Skeletal muscle tissue (tissue), 4 donors: Measurements from ENCODE around the gene ZFYVE9. TPM values are rescaled to one million over a fixed set of nuclear protein-coding genes. Genes with fewer than 3 reads are reported as not detected.
"Not testable (repeated sequence)": the region's sequence is repeated elsewhere in the genome, so short reads cannot be mapped to it uniquely, and the experiment has no call there.

Experiments
- H3K27ac ChIP-seq: one replicate; pipeline ENCODE4 v1.7.0; 2013; ENCODE audit warnings: mild to moderate bottlenecking, low read depth, low read length, inconsistent platforms
- H3K27me3 ChIP-seq, 3 donors: one replicate each; pipeline ENCODE4 v1.7.0; 2013; ENCODE audit warnings: low read length in 3 of 3; ENCODE audit not compliant: control insufficient read depth in 3 of 3, insufficient read depth in 3 of 3
- H3K36me3 ChIP-seq, 3 donors: one replicate each; pipeline ENCODE4 v1.7.0; 2013; ENCODE audit warnings: low read length in 3 of 3; ENCODE audit not compliant: control insufficient read depth in 3 of 3, insufficient read depth in 3 of 3
- H3K4me1 ChIP-seq, 3 donors: one replicate each; pipeline ENCODE4 v1.7.0; 2013; ENCODE audit warnings: low read length in 3 of 3, mild to moderate bottlenecking in 3 of 3; ENCODE audit not compliant: control insufficient read depth in 3 of 3, insufficient read depth in 3 of 3
- H3K4me3 ChIP-seq, 3 donors: one replicate each; pipeline ENCODE4 v1.7.0; 2013; ENCODE audit warnings: low read length in 3 of 3
- H3K9ac ChIP-seq, 3 donors: one replicate each; pipeline ENCODE4 v1.7.0; 2013; ENCODE audit warnings: low read length in 3 of 3, mild to moderate bottlenecking in 3 of 3, moderate library complexity in 2 of 3, low read depth in 1 of 3
- H3K9me3 ChIP-seq, 3 donors: one replicate each; pipeline ENCODE4 v1.7.0; 2013; ENCODE audit warnings: low read length in 3 of 3; ENCODE audit not compliant: control insufficient read depth in 3 of 3
- total RNA-seq: library from RNA; depleted of rRNA; stranded (reverse); fragments of >200 nt; gene quantifications from one replicate; pipeline ENCODE4 v1.2.3, GENCODE V29; 2014
- donor health status: Osteomylitis.

ZFYVE9 gene
- total RNA-seq, 1 donor from 2014 or later = 33.9 TPM

GRCh38 chr1:52164604-52165003 lies 22.7 kb downstream of the ZFYVE9 start:
- Histone ChIP-seq H3K4me1 (peaks cover 4 to 16% (median 7%) of the 10 kb centered on the region in 3 donors), H3K27ac (no peak overlapping the region), H3K9ac (no peak overlapping the region), H3K4me3 (no peak overlapping the region), H3K27me3 (no peaks in the 10 kb centered on the region), H3K9me3 (no peaks in the 10 kb centered on the region), H3K36me3 (no peaks in the 10 kb centered on the region)

- no peak overlapping the region for H3K27ac ChIP-seq
These were observed 25.3 kb downstream of the ZFYVE9 start for GRCh38 chr1:52166996-52167753.

GRCh38 chr1:52168373-52169080 lies 26.6 kb downstream of the ZFYVE9 start:
- no peaks in the 10 kb centered on the region for H3K36me3 ChIP-seq
- H3K27ac ChIP-seq = no peak overlapping the region
- peaks cover 4 to 16% (median 7%) of the 10 kb centered on the region in 3 donors for H3K4me1 ChIP-seq
- no peaks in the 10 kb centered on the region for H3K27me3 ChIP-seq
- no peak overlapping the region for H3K9ac ChIP-seq
- no peak overlapping the region for H3K4me3 ChIP-seq
- no peaks in the 10 kb centered on the region for H3K9me3 ChIP-seq

More at GRCh38 chr1:52166996-52167753, 25.3 kb downstream of the ZFYVE9 start:
- H3K4me1 ChIP-seq = peaks cover 4 to 16% (median 7%) of the 10 kb centered on the region in 3 donors
- no peaks in the 10 kb centered on the region for H3K27me3 ChIP-seq
- H3K9ac ChIP-seq = no peak overlapping the region
- no peaks in the 10 kb centered on the region for H3K9me3 ChIP-seq
- H3K36me3 ChIP-seq = no peaks in the 10 kb centered on the region
- no peak overlapping the region for H3K4me3 ChIP-seq

GRCh38 chr1:52171149-52171548 lies 29.3 kb downstream of the ZFYVE9 start:
- H3K27me3 ChIP-seq, H3K9me3 ChIP-seq, H3K9ac ChIP-seq, H3K27ac ChIP-seq, H3K36me3 ChIP-seq, H3K4me3 ChIP-seq: not testable (repeated sequence)
- H3K4me1 ChIP-seq = peaks cover 4 to 10% (median 7%) of the 10 kb centered on the region in 3 donors

- Histone ChIP-seq H3K36me3 (no peaks in the 10 kb centered on the region), H3K9ac (no peak overlapping the region), H3K4me1 (no peaks in the 10 kb centered on the region), H3K27ac (no peak overlapping the region), H3K9me3 (no peaks in the 10 kb centered on the region), H3K4me3 (no peak overlapping the region), H3K27me3 (no peaks in the 10 kb centered on the region)
These were observed 37.2 kb downstream of the ZFYVE9 start for GRCh38 chr1:52179073-52179472.

GRCh38 chr1:52180176-52180575 lies 38.3 kb downstream of the ZFYVE9 start:
- Histone ChIP-seq H3K27me3 (no peaks in the 10 kb centered on the region), H3K36me3 (no peaks in the 10 kb centered on the region), H3K4me1 (peaks cover 0 to 2% (median 0%) of the 10 kb centered on the region in 3 donors), H3K27ac (no peak overlapping the region), H3K9me3 (no peaks in the 10 kb centered on the region), H3K4me3 (no peak overlapping the region), H3K9ac (no peak overlapping the region)

GRCh38 chr1:52181759-52182158 lies 39.9 kb downstream of the ZFYVE9 start:
- not testable (repeated sequence) for H3K9me3 ChIP-seq, H3K9ac ChIP-seq, H3K27ac ChIP-seq, H3K4me3 ChIP-seq, H3K4me1 ChIP-seq, H3K36me3 ChIP-seq, H3K27me3 ChIP-seq

GRCh38 chr1:52182328-52182727 lies 40.4 kb downstream of the ZFYVE9 start:
- H3K9ac ChIP-seq, H3K9me3 ChIP-seq, H3K4me3 ChIP-seq, H3K36me3 ChIP-seq, H3K4me1 ChIP-seq, H3K27me3 ChIP-seq, H3K27ac ChIP-seq: not testable (repeated sequence)

GRCh38 chr1:52182874-52183400 lies 41.0 kb downstream of the ZFYVE9 start:
- no peak overlapping the region for H3K4me3 ChIP-seq
- H3K9ac ChIP-seq = no peak overlapping the region
- no peak overlapping the region for H3K27ac ChIP-seq
- peaks cover 0 to 2% (median 0%) of the 10 kb centered on the region in 3 donors for H3K4me1 ChIP-seq
- H3K27me3 ChIP-seq = no peaks in the 10 kb centered on the region
- H3K9me3 ChIP-seq = no peaks in the 10 kb centered on the region
- H3K36me3 ChIP-seq = no peaks in the 10 kb centered on the region

- peaks cover 2 to 4% (median 3%) of the 10 kb centered on the region in 3 donors for H3K4me1 ChIP-seq
- no peak overlapping the region for H3K9ac ChIP-seq
- H3K4me3 ChIP-seq = no peak overlapping the region
- no peaks in the 10 kb centered on the region for H3K9me3 ChIP-seq
- no peak overlapping the region for H3K27ac ChIP-seq
- no peaks in the 10 kb centered on the region for H3K36me3 ChIP-seq
- no peaks in the 10 kb centered on the region for H3K27me3 ChIP-seq
These were observed 44.6 kb downstream of the ZFYVE9 start for GRCh38 chr1:52186449-52186848.
